ENCODE measurements around the gene FHOD3.

DNA sequence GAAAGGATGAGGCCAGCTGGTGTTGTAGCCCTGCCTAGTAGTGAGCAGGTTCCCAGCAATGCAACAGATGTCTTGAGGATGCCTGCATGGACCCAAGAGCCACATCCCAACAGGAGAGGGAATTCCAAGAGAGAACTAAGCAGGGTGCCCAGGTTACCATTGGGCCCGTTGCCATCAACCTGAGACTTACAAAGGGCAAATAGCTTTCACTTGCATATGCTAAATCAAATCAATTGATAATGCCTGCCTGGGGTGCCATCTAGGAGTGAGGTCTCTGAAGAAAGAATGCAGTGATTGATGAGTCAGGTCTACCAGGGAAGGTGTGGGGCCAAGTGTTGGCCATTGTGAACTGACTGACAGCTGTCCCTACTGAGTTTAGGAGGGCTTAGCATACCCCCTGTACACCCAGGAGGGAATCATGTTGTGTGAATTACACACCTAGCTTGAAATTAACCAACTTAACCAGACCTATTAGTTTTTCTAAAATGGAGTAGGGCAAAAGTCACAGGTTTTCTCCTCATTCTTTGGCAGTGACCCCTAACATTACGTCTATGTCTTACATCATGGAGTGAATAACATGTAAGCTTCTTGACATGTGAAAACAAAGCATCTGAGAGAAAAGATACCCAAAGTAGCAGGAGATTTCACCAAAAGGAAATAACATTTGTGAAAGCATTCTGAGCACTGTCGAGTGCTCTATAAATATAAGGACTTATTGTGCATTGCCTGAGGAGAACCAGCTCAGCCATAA is 32.3 kb downstream of the FHOD3 start:
- TF ChIP-seq, protein P1, sequence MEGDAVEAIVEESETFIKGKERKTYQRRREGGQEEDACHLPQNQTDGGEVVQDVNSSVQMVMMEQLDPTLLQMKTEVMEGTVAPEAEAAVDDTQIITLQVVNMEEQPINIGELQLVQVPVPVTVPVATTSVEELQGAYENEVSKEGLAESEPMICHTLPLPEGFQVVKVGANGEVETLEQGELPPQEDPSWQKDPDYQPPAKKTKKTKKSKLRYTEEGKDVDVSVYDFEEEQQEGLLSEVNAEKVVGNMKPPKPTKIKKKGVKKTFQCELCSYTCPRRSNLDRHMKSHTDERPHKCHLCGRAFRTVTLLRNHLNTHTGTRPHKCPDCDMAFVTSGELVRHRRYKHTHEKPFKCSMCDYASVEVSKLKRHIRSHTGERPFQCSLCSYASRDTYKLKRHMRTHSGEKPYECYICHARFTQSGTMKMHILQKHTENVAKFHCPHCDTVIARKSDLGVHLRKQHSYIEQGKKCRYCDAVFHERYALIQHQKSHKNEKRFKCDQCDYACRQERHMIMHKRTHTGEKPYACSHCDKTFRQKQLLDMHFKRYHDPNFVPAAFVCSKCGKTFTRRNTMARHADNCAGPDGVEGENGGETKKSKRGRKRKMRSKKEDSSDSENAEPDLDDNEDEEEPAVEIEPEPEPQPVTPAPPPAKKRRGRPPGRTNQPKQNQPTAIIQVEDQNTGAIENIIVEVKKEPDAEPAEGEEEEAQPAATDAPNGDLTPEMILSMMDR (IDR thresholded peaks at IDR 0.05) = no peak
- no peak for TF ChIP-seq POLR2A (IDR thresholded peaks at IDR 0.05)

Data from uterus (tissue), 2 donors.